IMR-90 (cell line): ENCODE data around the gene TTC3. TPM values are rescaled to one million over a fixed set of nuclear protein-coding genes. Genes with fewer than 3 reads are reported as not detected.

Experiments used
- ATAC-seq: fragments of 200-7000 bp; cut with Tn5 transposase; 2 replicates; pipeline ENCODE4 v1.9.1; 2020; ENCODE audit warnings: low read depth, mild to moderate bottlenecking, moderate library complexity
- BruUV-seq: library from RNA; stranded (reverse); fragments of 400-500 nt; replicated peaks from 2 replicates; lab custom pipeline; 2021; lab: Mats Ljungman, UMichigan
- CTCF ChIA-PET: fragments of 300-600 bp; formaldehyde crosslinking; extraction: SDS; loops from one replicate; lab custom pipeline; 2021; ENCODE audit warnings: antibody characterized with exemption; lab: Yijun Ruan, JAX
- POLR2A ChIA-PET: fragments of 300-600 bp; sonication (Branson Sonifier 250); formaldehyde crosslinking; loops from one replicate; lab custom pipeline; 2022; ENCODE audit warnings: antibody characterized with exemption; ENCODE audit not compliant: unreplicated experiment; lab: Charles Lee
- DNase-seq: peaks from one replicate; pipeline ENCODE4 v3.0.0; 2013
- H2AFZ ChIP-seq: replicated peaks from 2 replicates; pipeline ENCODE3; 2013; ENCODE audit warnings: low read length, mild to moderate bottlenecking; ENCODE audit not compliant: poor library complexity
- H2AK5ac ChIP-seq: 2 replicates; pipeline ENCODE4 v1.6.1; 2013; ENCODE audit warnings: low read depth, low read length, inconsistent platforms
- H2AK9ac ChIP-seq: replicated peaks from 2 replicates; pipeline ENCODE3; 2013; ENCODE audit warnings: mild to moderate bottlenecking, low read depth, low read length, moderate library complexity; ENCODE audit not compliant: poor library complexity
- H2BK120ac ChIP-seq: 2 replicates; pipeline ENCODE4 v1.6.1; 2013; ENCODE audit warnings: low read depth, low read length, inconsistent platforms
- H2BK15ac ChIP-seq: 3 replicates; pipeline ENCODE4 v1.6.1; 2013; ENCODE audit warnings: low read depth, low read length, inconsistent platforms
- H2BK20ac ChIP-seq: 2 replicates; pipeline ENCODE4 v1.6.1; 2013; ENCODE audit warnings: low read depth, mild to moderate bottlenecking, inconsistent platforms, low read length, moderate library complexity
- H2BK5ac ChIP-seq: 2 replicates; pipeline ENCODE4 v1.6.1; 2013; ENCODE audit warnings: mild to moderate bottlenecking, low read depth, low read length, inconsistent platforms; ENCODE audit not compliant: poor library complexity, severe bottlenecking
- H3K14ac ChIP-seq: replicated peaks from 2 replicates; pipeline ENCODE4 v1.6.1; 2013; ENCODE audit warnings: low read depth, low read length, inconsistent platforms
- H3K18ac ChIP-seq: 2 replicates; pipeline ENCODE4 v1.6.1; 2013; ENCODE audit warnings: low read depth, low read length, control low read depth
- H3K23ac ChIP-seq: 2 replicates; pipeline ENCODE4 v1.6.1; 2013; ENCODE audit warnings: low read depth, low read length, inconsistent platforms
- H3K27ac ChIP-seq: 2 replicates; pipeline ENCODE4 v1.5.1; 2013; ENCODE audit warnings: mild to moderate bottlenecking, control low read depth, low read length; ENCODE audit not compliant: insufficient read depth
- H3K27me3 ChIP-seq: 2 replicates; pipeline ENCODE4 v1.6.1; 2013; ENCODE audit warnings: low read length; ENCODE audit not compliant: control insufficient read depth, insufficient read depth
- H3K36me3 ChIP-seq: 2 replicates; pipeline ENCODE4 v1.6.1; 2013; ENCODE audit warnings: low read length, mixed read lengths; ENCODE audit not compliant: control insufficient read depth, insufficient read depth
- H3K4ac ChIP-seq: 2 replicates; pipeline ENCODE4 v1.6.1; 2013; ENCODE audit warnings: low read depth, low read length, inconsistent platforms
- H3K4me1 ChIP-seq: 2 replicates; pipeline ENCODE4 v1.6.1; 2013; ENCODE audit warnings: low read length, mixed read lengths; ENCODE audit not compliant: control insufficient read depth, insufficient read depth
- H3K4me2 ChIP-seq: 2 replicates; pipeline ENCODE4 v1.6.1; 2013; ENCODE audit warnings: low read depth, mild to moderate bottlenecking, control low read depth, low read length, moderate library complexity
- H3K4me3 ChIP-seq: 2 replicates; pipeline ENCODE4 v1.5.1; 2013; ENCODE audit warnings: low read depth, mild to moderate bottlenecking, control low read depth, low read length, moderate library complexity; ENCODE audit not compliant: insufficient read depth
- H3K56ac ChIP-seq: 2 replicates; pipeline ENCODE4 v1.6.1; 2013; ENCODE audit warnings: low read length, inconsistent platforms; ENCODE audit not compliant: insufficient read depth; ENCODE audit errors: extremely low read depth
- H3K79me1 ChIP-seq, 2 experiments: 2 replicates each; pipeline ENCODE4 v1.6.1; 2013; ENCODE audit warnings: low read length in 2 of 2, inconsistent platforms in 1 of 2, low read depth in 1 of 2
- H3K9ac ChIP-seq: 2 replicates; pipeline ENCODE4 v1.6.1; 2013; ENCODE audit warnings: low read depth, low read length, control low read depth
- H3K9me1 ChIP-seq: 2 replicates; pipeline ENCODE4 v1.6.1; 2013; ENCODE audit warnings: low read length, inconsistent platforms; ENCODE audit not compliant: insufficient read depth
- H3K9me3 ChIP-seq: 2 replicates; pipeline ENCODE4 v1.6.1; 2013; ENCODE audit warnings: low read length; ENCODE audit not compliant: control insufficient read depth, insufficient read depth
- H4K20me1 ChIP-seq: 2 replicates; pipeline ENCODE4 v1.6.1; 2013; ENCODE audit warnings: low read length, inconsistent platforms; ENCODE audit not compliant: insufficient read depth
- H4K5ac ChIP-seq: 2 replicates; pipeline ENCODE4 v1.6.1; 2013; ENCODE audit warnings: mild to moderate bottlenecking, low read depth, low read length, control low read depth
- H4K8ac ChIP-seq, 2 experiments: 2 replicates each; pipeline ENCODE4 v1.6.1; 2013; ENCODE audit warnings: low read depth in 2 of 2, low read length in 2 of 2, control low read depth in 1 of 2, inconsistent platforms in 1 of 2
- H4K91ac ChIP-seq: 2 replicates; pipeline ENCODE4 v1.6.1; 2013; ENCODE audit warnings: low read depth, low read length, inconsistent platforms; ENCODE audit not compliant: insufficient read depth
- BHLHE40 ChIP-seq: fragments of 150-350 bp; IDR thresholded peaks from 2 replicates; pipeline ENCODE4 v1.6.1; 2016; ENCODE audit warnings: mild to moderate bottlenecking, low read depth, low read length
- CEBPB ChIP-seq: IDR thresholded peaks from 2 replicates; pipeline ENCODE4 v1.6.1; 2012; ENCODE audit warnings: low read depth, low read length, improper control_type of control experiment
- CTCF ChIP-seq: conservative IDR thresholded peaks from 2 replicates; pipeline ENCODE4 v1.5.1; 2012; ENCODE audit warnings: mild to moderate bottlenecking, low read depth, low read length, improper control_type of control experiment
- ELK1 ChIP-seq: fragments of 150-350 bp; IDR thresholded peaks from 2 replicates; pipeline ENCODE4 v1.6.1; 2016; ENCODE audit warnings: low read depth, mild to moderate bottlenecking, low read length, moderate library complexity, borderline replicate concordance
- MXI1 ChIP-seq: IDR thresholded peaks from 2 replicates; pipeline ENCODE4 v1.6.1; 2012; ENCODE audit warnings: low read depth, mild to moderate bottlenecking, low read length, moderate library complexity, borderline replicate concordance
- POLR2A ChIP-seq: IDR thresholded peaks from 2 replicates; pipeline ENCODE4 v1.6.1; 2012; ENCODE audit warnings: mild to moderate bottlenecking, low read depth, low read length
- RAD21 ChIP-seq: IDR thresholded peaks from 2 replicates; pipeline ENCODE4 v1.6.1; 2012; ENCODE audit warnings: low read length, improper control_type of control experiment
- USF2 ChIP-seq: fragments of 150-350 bp; IDR thresholded peaks from 2 replicates; pipeline ENCODE4 v1.6.1; 2017; ENCODE audit warnings: mild to moderate bottlenecking, antibody characterized with exemption, low read length, low read depth
- WGBS, 2 experiments: methylation state at CpG; one replicate each; pipeline versions ENCODE4 v1.1.5 to v1.1.7; 2013; ENCODE audit warnings: missing lambda C conversion rate in 2 of 2; ENCODE audit not compliant: insufficient read length in 1 of 2; ENCODE audit errors: extremely low coverage in 2 of 2; 5-methylcytosine and 5-hydroxymethylcytosine counted together
- dilution Hi-C: fragments of 300-500 bp; cut with HindIII; formaldehyde crosslinking; loops from one replicate; pipeline ENCODE4 v1.14.3; 2018; ENCODE audit warnings: low sequenced_read_pairs; ENCODE audit not compliant: unreplicated experiment
- in situ Hi-C: fragments of 300-500 bp; cut with MboI; formaldehyde crosslinking; loops from 3 replicates; pipeline ENCODE4 v1.14.3; 2019; ENCODE audit warnings: low sequenced_read_pairs, inconsistent platforms, mixed read lengths
- intact Hi-C: fragments of 100-400 bp; cut with micrococcal nuclease; formaldehyde crosslinking; loops from 2 replicates; pipeline ENCODE4 v1.10.0; 2022
- polyA plus RNA-seq, 3 experiments: library from polyadenylated mRNA; depleted of rRNA; stranded (reverse); fragments of >200 nt; gene quantifications; 2 replicates each; pipeline ENCODE4 v1.2.3, GENCODE V29; 2012; ENCODE audit warnings: low replicate concordance in 1 of 3
- total RNA-seq: library from RNA; depleted of rRNA; stranded (reverse); fragments of >200 nt; gene quantifications from 2 replicates; pipeline ENCODE4 v1.2.3, GENCODE V29; 2012

The TTC3 gene
- total and polyA plus RNA-seq, 2 of the 4 experiments (the other 2 are of a cell fraction) = 96.7 to 293 TPM

GRCh38 chr21:37210130-37210529, 137.1 kb downstream of the TTC3 start:
- H3K18ac ChIP-seq = no peak overlapping the region
- ATAC-seq = no peak
- no peak for DNase-seq
- H4K20me1 ChIP-seq = no peaks in the 10 kb centered on the region; the same call in none of the 2 replicates
- no peak overlapping the region for H3K27ac ChIP-seq
- H2AFZ ChIP-seq = no peak overlapping the region
- intact Hi-C loops = no loop called here
- no peak overlapping the region for H4K5ac ChIP-seq
- no peak overlapping the region for H2BK15ac ChIP-seq
- no peak overlapping the region for H3K9ac ChIP-seq
- ChIA-PET CTCF (no interaction called here), POLR2A (no interaction called here)
- H3K4ac ChIP-seq = no peak overlapping the region
- peaks cover 5% of the 10 kb centered on the region for H3K4me1 ChIP-seq
- H3K4me3 ChIP-seq = no peak overlapping the region
- H3K79me1 ChIP-seq = no peaks in the 10 kb centered on the region
- H2BK120ac ChIP-seq = no peak overlapping the region
- H2AK9ac ChIP-seq = no peak overlapping the region
- H3K14ac ChIP-seq = no peak overlapping the region
- H2BK20ac ChIP-seq = no peak overlapping the region
- no peaks in the 10 kb centered on the region for H3K27me3 ChIP-seq
- H3K9me1 ChIP-seq = peaks cover 2% of the 10 kb centered on the region; the same call in 1 of the 2 replicates
- dilution Hi-C loops = no loop called here
- no CpG with 5 or more reads among the region's 7 CpGs for WGBS, 2 experiments
- H2BK5ac ChIP-seq = no peak overlapping the region
- no peaks in the 10 kb centered on the region for H3K36me3 ChIP-seq
- H3K4me2 ChIP-seq = no peak overlapping the region
- in situ Hi-C loops = no loop called here
- no peak for TF ChIP-seq ELK1
- TF ChIP-seq CTCF = no peak
- no peak for TF ChIP-seq MXI1
- TF ChIP-seq RAD21 = no peak
- TF ChIP-seq POLR2A = no peak
- TF ChIP-seq BHLHE40 = no peak
- no peak for TF ChIP-seq USF2
- no peak for TF ChIP-seq CEBPB
- no peak overlapping the region for H3K56ac ChIP-seq
- no peaks in the 10 kb centered on the region for H3K9me3 ChIP-seq
- no peak overlapping the region for H4K8ac ChIP-seq
- no peak overlapping the region for H3K23ac ChIP-seq
- H4K91ac ChIP-seq = no peak overlapping the region
- no peak overlapping the region for H2AK5ac ChIP-seq
- no TSS peak for BruUV-seq
